K562 (cell line): Measurements from ENCODE around the gene SAP30L. TPM values are rescaled to one million over a fixed set of nuclear protein-coding genes. Genes with fewer than 3 reads are reported as not detected.

Experiments used
- ATAC-seq: fragments of 200-7000 bp; cut with Tn5 transposase; 3 replicates; pipeline ENCODE4 v1.9.1; 2020; ENCODE audit warnings: moderate library complexity
- BruUV-seq: library from RNA; stranded (reverse); fragments of 400-500 nt; replicated peaks from 2 replicates; lab custom pipeline; 2021; lab: Mats Ljungman, UMichigan
- CTCF ChIA-PET: fragments of 300-600 bp; formaldehyde crosslinking; extraction: SDS; loops from one replicate; lab custom pipeline; 2021; ENCODE audit warnings: low intra/inter-chr PET ratio; lab: Yijun Ruan, JAX
- POLR2A ChIA-PET: fragments of 300-600, 350-650 bp; sonication (Branson Sonifier 250); formaldehyde crosslinking; extraction: SDS; loops from one replicate; lab custom pipeline; 2021; ENCODE audit warnings: antibody characterized with exemption, inconsistent platforms; lab: Yijun Ruan, JAX
- DNase-seq, 4 experiments: peaks; one replicate each; pipeline versions ENCODE4 v3.0.0 to v3.0.0-alpha.2; 2011 to 2018; ENCODE audit warnings: low spot score in 3 of 4, mixed read lengths in 3 of 4; ENCODE audit errors: extremely low read depth in 1 of 4
- FAIRE-seq: peaks from 2 replicates; lab custom pipeline; 2011; peaks lifted over from hg19 to GRCh38; lab: Jason Lieb, UNC
- H2AFZ ChIP-seq: 2 replicates; pipeline ENCODE4 v1.6.0; 2011; ENCODE audit warnings: low read depth, low read length, control low read depth, inconsistent platforms
- H3K27ac ChIP-seq: fragments of 200-600 bp; 3 replicates; pipeline ENCODE4 v1.8.0; 2011; ENCODE audit warnings: low read depth, mild to moderate bottlenecking, control low read depth, inconsistent platforms, low read length, moderate library complexity, mixed read lengths; ENCODE audit errors: extremely low read depth
- H3K27me3 ChIP-seq, 2 experiments: fragments of 300-600 bp in 1 of 2; 2 replicates in 1 of 2; 3 replicates in 1 of 2; pipeline versions ENCODE4 v1.6.0 to v1.8.0; 2011; ENCODE audit warnings: inconsistent platforms in 2 of 2, low read length in 2 of 2, mild to moderate bottlenecking in 1 of 2, mixed read lengths in 1 of 2, moderate library complexity in 1 of 2; ENCODE audit not compliant: control insufficient read depth in 2 of 2, insufficient read depth in 2 of 2
- H3K36me3 ChIP-seq: fragments of 300-600 bp; 3 replicates; pipeline ENCODE4 v1.8.0; 2011; ENCODE audit warnings: mild to moderate bottlenecking, low read length, inconsistent platforms; ENCODE audit not compliant: control insufficient read depth, insufficient read depth
- H3K4me1 ChIP-seq, 2 experiments: fragments of 200-600 bp in 1 of 2; replicated peaks in 1 of 2; 2 replicates in 1 of 2; 3 replicates in 1 of 2; pipeline versions ENCODE4 v1.5.1 to v1.8.0; 2011; ENCODE audit warnings: inconsistent platforms in 2 of 2, low read length in 2 of 2, mild to moderate bottlenecking in 1 of 2, mixed read lengths in 1 of 2, moderate library complexity in 1 of 2; ENCODE audit not compliant: control insufficient read depth in 2 of 2, insufficient read depth in 2 of 2
- H3K4me2 ChIP-seq: 2 replicates; pipeline ENCODE4 v1.6.1; 2011; ENCODE audit warnings: low read length, control low read depth, inconsistent platforms, mixed read lengths; ENCODE audit not compliant: insufficient read depth
- H3K4me3 ChIP-seq: fragments of 200-600 bp; sonication (generic), shearing (Covaris generic); 2 replicates; pipeline ENCODE4 v1.5.1; 2016; ENCODE audit warnings: control low read depth, inconsistent platforms
- H3K79me2 ChIP-seq: fragments of 200-600 bp; 3 replicates; pipeline ENCODE4 v1.8.0; 2011; ENCODE audit warnings: low read length, inconsistent platforms; ENCODE audit not compliant: control insufficient read depth, insufficient read depth
- H3K9ac ChIP-seq, 2 experiments: 2 replicates each; pipeline versions ENCODE4 v1.6.0 to v1.6.1; 2011; ENCODE audit warnings: low read depth in 2 of 2, low read length in 2 of 2, control low read depth in 1 of 2, inconsistent platforms in 1 of 2, mild to moderate bottlenecking in 1 of 2, mixed read lengths in 1 of 2; ENCODE audit not compliant: insufficient read depth in 1 of 2
- H3K9me1 ChIP-seq: one replicate; pipeline ENCODE4 v1.6.0; 2011; ENCODE audit warnings: inconsistent platforms, mild to moderate bottlenecking, low read length, moderate library complexity; ENCODE audit not compliant: control insufficient read depth, insufficient read depth
- H3K9me3 ChIP-seq: replicated peaks from 2 replicates; pipeline ENCODE4 v1.5.1; 2011; ENCODE audit warnings: low read depth, low read length, inconsistent platforms; ENCODE audit not compliant: control insufficient read depth, insufficient read depth
- H4K20me1 ChIP-seq: replicated peaks from 2 replicates; pipeline ENCODE4 v1.6.1; 2011; ENCODE audit warnings: low read length, inconsistent platforms, mixed read lengths; ENCODE audit not compliant: control insufficient read depth, insufficient read depth
- ARID2 ChIP-seq: fragments of 450-650 bp; IDR thresholded peaks from 2 replicates; pipeline ENCODE4 v1.6.1; 2017; ENCODE audit warnings: antibody characterized with exemption, mild to moderate bottlenecking
- CC2D1A ChIP-seq: fragments of 450-650 bp; IDR thresholded peaks from 2 replicates; pipeline ENCODE4 v1.6.1; 2017; ENCODE audit warnings: mild to moderate bottlenecking
- E4F1 ChIP-seq: fragments of 250-450 bp; sonication (Bioruptor Pico); IDR thresholded peaks from 2 replicates; pipeline ENCODE4 v1.5.0; 2021; ENCODE audit warnings: mild to moderate bottlenecking, borderline replicate concordance
- GATAD2A ChIP-seq: fragments of 450-650 bp; IDR thresholded peaks from 2 replicates; pipeline ENCODE4 v1.6.1; 2017
- HDAC8 ChIP-seq: fragments of 450-650 bp; IDR thresholded peaks from 2 replicates; pipeline ENCODE4 v1.6.1; 2016; ENCODE audit warnings: mild to moderate bottlenecking, missing genetic modification characterization, moderate library complexity, missing compliant biosample characterization
- KAT7 ChIP-seq: sonication (generic); formaldehyde crosslinking; IDR thresholded peaks from 2 replicates; pipeline ENCODE4 v1.8.0; 2022; ENCODE audit warnings: missing genetic modification reagents, mild to moderate bottlenecking, borderline replicate concordance
- LEF1 ChIP-seq: fragments of 450-650 bp; IDR thresholded peaks from 2 replicates; pipeline ENCODE4 v1.6.1; 2016; ENCODE audit warnings: mild to moderate bottlenecking
- POLR2AphosphoS2 ChIP-seq: IDR thresholded peaks from 2 replicates; pipeline ENCODE4 v1.6.1; 2012; ENCODE audit warnings: low read length, improper control_type of control experiment
- RBM34 ChIP-seq: fragments of 200-400 bp; formaldehyde crosslinking; IDR thresholded peaks from 2 replicates; pipeline ENCODE4 v1.6.1; 2018; ENCODE audit warnings: low read length, borderline replicate concordance; ENCODE audit not compliant: insufficient read depth
- RREB1 ChIP-seq: fragments of 250-450 bp; sonication (Bioruptor Pico); IDR thresholded peaks from 2 replicates; pipeline ENCODE4 v1.4.0; 2020
- SAFB2 ChIP-seq: fragments of 200-400 bp; formaldehyde crosslinking; IDR thresholded peaks from 2 replicates; pipeline ENCODE4 v1.6.1; 2018; ENCODE audit warnings: borderline replicate concordance, low read length, low read depth, moderate library complexity; ENCODE audit not compliant: severe bottlenecking
- SMAD1 ChIP-seq: fragments of 150-350 bp; IDR thresholded peaks from 2 replicates; pipeline ENCODE4 v1.6.1; 2014; ENCODE audit warnings: low read length, low read depth; ENCODE audit not compliant: partially characterized antibody
- SMAD3 ChIP-seq: fragments of 450-650 bp; formaldehyde crosslinking; conservative IDR thresholded peaks from 2 replicates; pipeline ENCODE4 v1.4.0; 2020; ENCODE audit warnings: mild to moderate bottlenecking
- ZNF695 ChIP-seq: fragments of 450-650 bp; formaldehyde crosslinking; IDR thresholded peaks from 2 replicates; pipeline ENCODE4 v1.4.0; 2020; ENCODE audit warnings: mild to moderate bottlenecking, moderate library complexity
- ZNF75A ChIP-seq: fragments of 450-650 bp; formaldehyde crosslinking; IDR thresholded peaks from 2 replicates; pipeline ENCODE4 v1.4.0; 2020; ENCODE audit warnings: mild to moderate bottlenecking
- ZSCAN32 ChIP-seq: fragments of 450-650 bp; formaldehyde crosslinking; IDR thresholded peaks from 2 replicates; pipeline ENCODE4 v1.4.0; 2020; ENCODE audit warnings: mild to moderate bottlenecking, moderate library complexity
- WGBS: fragments of 100-300 bp; shearing (Covaris generic); methylation state at CpG from one replicate; pipeline ENCODE4 v1.1.6; 2016; ENCODE audit warnings: low coverage, mixed read lengths; ENCODE audit not compliant: insufficient coverage; ENCODE audit errors: missing lambda C conversion rate; 5-methylcytosine and 5-hydroxymethylcytosine counted together
- in situ Hi-C: fragments of 300-500 bp; cut with MboI; formaldehyde crosslinking; loops from 4 replicates; pipeline ENCODE4 v1.15.0; 2018; ENCODE audit warnings: inconsistent platforms, mixed read lengths
- intact Hi-C: fragments of 100-400 bp; cut with micrococcal nuclease; formaldehyde crosslinking; loops from 2 replicates; pipeline ENCODE4 v1.14.2; 2022
- polyA plus RNA-seq, 8 experiments: library from polyadenylated mRNA; depleted of rRNA in 4 of 8; stranded (reverse) in 5 of 8; unstranded in 3 of 8; fragments of >200 nt; fragmentation: Nextera tagmentation in 2 of 8; fragmentation: Illumina TruSeq in 1 of 8; extraction: Ambion mirVana in 2 of 8; extraction: Trizol in 1 of 8; gene quantifications; 2 replicates each; pipeline versions ENCODE4 v1.2.1 to v1.2.3, GENCODE V29; 2011 to 2014; ENCODE audit warnings: inconsistent platforms in 1 of 8, missing spikeins in 1 of 8
- total RNA-seq, 7 experiments: library from RNA; depleted of rRNA in 6 of 7; stranded (reverse); fragments of >200 nt in 6 of 7; fragmentation: Illumina TruSeq in 2 of 7; extraction: Trizol in 2 of 7; gene quantifications; 2 replicates each; pipeline versions ENCODE4 v1.2.1 to v1.2.3, GENCODE V29; 2011 to 2021; ENCODE audit warnings: low replicate concordance in 1 of 7

Gene SAP30L
- total and polyA plus RNA-seq, 9 of the 15 experiments (the other 6 are each of a cell fraction or from before 2014, with no cell fraction given): 5.1 to 33.6 (median 28.1) TPM

- intact Hi-C loops: loop anchor here (1.0 to 5.0 kb wide), 4 partner anchors 110 to 494 kb away; no protein-coding TSS in a partner anchor
- 0% methylated on average over 5 of the region's 5 CpGs for WGBS
- BruUV-seq: no TSS peak
- TF ChIP-seq RREB1 (CRISPR knock-in tag) (no peak), SAFB2 (no peak), LEF1 (no peak), SMAD1 (no peak), ARID2 (no peak), CC2D1A (no peak), HDAC8 (tag) (no peak), ZSCAN32 (CRISPR knock-in tag) (no peak), SMAD3 (CRISPR knock-in tag) (no peak), POLR2AphosphoS2 (no peak), ZNF75A (CRISPR knock-in tag) (no peak), E4F1 (CRISPR knock-in tag) (no peak), RBM34 (no peak), KAT7 (CRISPR knock-in tag) (no peak), GATAD2A (no peak), ZNF695 (CRISPR knock-in tag) (no peak)
Measured at GRCh38 chr5:154466671-154467070, 20.9 kb downstream of the SAP30L start.

More at GRCh38 chr5:154466671-154467070, 20.9 kb downstream of the SAP30L start:
- ATAC-seq: no peak
- no peak overlapping the region for H3K4me2 ChIP-seq
- no peaks in the 10 kb centered on the region for H3K9me3 ChIP-seq
- ChIA-PET CTCF (interaction anchor here (0.6 kb wide), 1 partner anchor 350 kb away, joined by 3 read pairs; no protein-coding TSS in a partner anchor), POLR2A (interaction anchor here (0.7 kb wide), 2 partner anchors 111 to 1364 kb away, joined by 4 read pairs; no protein-coding TSS in a partner anchor)
- no peaks in the 10 kb centered on the region for H3K36me3 ChIP-seq
- H4K20me1 ChIP-seq: 0 out of 2 replicates have a peak, but pooled peaks cover 2% of the 10 kb centered on the region
- H3K27ac ChIP-seq: no peak overlapping the region
- H3K9ac ChIP-seq: no peak overlapping the region
- no peaks in the 10 kb centered on the region for H3K79me2 ChIP-seq
- H2AFZ ChIP-seq: no peak overlapping the region
- no peaks in the 10 kb centered on the region for H3K9me1 ChIP-seq
- DNase-seq: no peak
- no peaks in the 10 kb centered on the region for H3K4me1 ChIP-seq
- H3K27me3 ChIP-seq: peaks cover 13 to 14% of the 10 kb centered on the region in 2 experiments
- FAIRE-seq: no peak
- H3K4me3 ChIP-seq: no peak overlapping the region
- in situ Hi-C loops: loop anchor here (5.0 kb wide), 1 partner anchor 141 kb away; no protein-coding TSS in a partner anchor
